Osteoblast (primary cell): Measurements from ENCODE around the gene GALNT10. TPM values are rescaled to one million over a fixed set of nuclear protein-coding genes. Genes with fewer than 3 reads are reported as not detected.

Experiments
- DNase-seq: peaks from one replicate; pipeline ENCODE4 v3.0.0; 2011; ENCODE audit warnings: low spot score, mixed read lengths; ENCODE audit not compliant: insufficient read length; ENCODE audit errors: missing footprints
- H2AFZ ChIP-seq: 2 replicates; pipeline ENCODE4 v1.6.0; 2011; ENCODE audit warnings: mild to moderate bottlenecking, low read length
- H3K27ac ChIP-seq: 2 replicates; pipeline ENCODE4 v1.5.1; 2011; ENCODE audit warnings: mild to moderate bottlenecking, low read depth, low read length, moderate library complexity
- H3K27me3 ChIP-seq: 2 replicates; pipeline ENCODE4 v1.6.0; 2012; ENCODE audit warnings: mild to moderate bottlenecking, control low read depth, inconsistent platforms, low read length, moderate library complexity; ENCODE audit not compliant: insufficient read depth
- H3K36me3 ChIP-seq: 2 replicates; pipeline ENCODE4 v1.5.1; 2011; ENCODE audit warnings: mild to moderate bottlenecking, low read length, control low read depth, moderate library complexity; ENCODE audit not compliant: insufficient read depth
- H3K4me1 ChIP-seq: 2 replicates; pipeline ENCODE4 v1.5.1; 2011; ENCODE audit warnings: mild to moderate bottlenecking, low read length, control low read depth, moderate library complexity; ENCODE audit not compliant: insufficient read depth
- H3K4me2 ChIP-seq: 2 replicates; pipeline ENCODE4 v1.6.0; 2011; ENCODE audit warnings: mild to moderate bottlenecking, low read length; ENCODE audit not compliant: insufficient read depth
- H3K4me3 ChIP-seq: fragments of 200-600 bp; sonication (generic); 3 replicates; pipeline ENCODE4 v1.5.1; 2012; ENCODE audit warnings: mild to moderate bottlenecking, low read length, inconsistent platforms; ENCODE audit not compliant: insufficient read depth
- H3K79me2 ChIP-seq: 2 replicates; pipeline ENCODE4 v1.6.0; 2012; ENCODE audit warnings: mild to moderate bottlenecking, low read length, control low read depth, inconsistent platforms; ENCODE audit not compliant: insufficient read depth
- H3K9me3 ChIP-seq: 2 replicates; pipeline ENCODE4 v1.5.1; 2011; ENCODE audit warnings: low read depth, low read length, control low read depth
- H4K20me1 ChIP-seq: 2 replicates; pipeline ENCODE4 v1.6.0; 2012; ENCODE audit warnings: mild to moderate bottlenecking, low read length, control low read depth; ENCODE audit not compliant: insufficient read depth
- CTCF ChIP-seq: IDR thresholded peaks from 2 replicates; pipeline ENCODE4 v1.5.1; 2011; ENCODE audit warnings: mild to moderate bottlenecking, low read depth, low read length, moderate library complexity; ENCODE audit errors: extremely low read depth
- total RNA-seq: library from RNA; depleted of rRNA; stranded (reverse); fragments of >200 nt; gene quantifications from 2 replicates; pipeline ENCODE4 v1.2.3, GENCODE V29; 2012

Gene GALNT10
- total RNA-seq, 1 donor, result 62.2 TPM

GRCh38 chr5:154396128-154396527, 205.6 kb downstream of the GALNT10 start:
- Histone ChIP-seq H3K9me3 (no peaks in the 10 kb centered on the region), H3K27ac (no peak overlapping the region), H3K4me1 (no peaks in the 10 kb centered on the region), H2AFZ (no peak overlapping the region), H3K4me2 (no peak overlapping the region), H3K27me3 (no peaks in the 10 kb centered on the region), H3K4me3 (no peak overlapping the region), H3K36me3 (peaks cover 33% of the 10 kb centered on the region), H4K20me1 (peaks cover 3% of the 10 kb centered on the region), H3K79me2 (no peaks in the 10 kb centered on the region)
- no peak for DNase-seq
- no peak for TF ChIP-seq CTCF

GRCh38 chr5:154397652-154398406, 207.3 kb downstream of the GALNT10 start:
- no peak for TF ChIP-seq CTCF
- H3K27ac ChIP-seq, result no peak overlapping the region
- peaks cover 27% of the 10 kb centered on the region for H3K36me3 ChIP-seq
- no peaks in the 10 kb centered on the region for H3K9me3 ChIP-seq
- no peak overlapping the region for H2AFZ ChIP-seq
- no peaks in the 10 kb centered on the region for H3K79me2 ChIP-seq
- no peak for DNase-seq
- peaks cover 3% of the 10 kb centered on the region for H4K20me1 ChIP-seq
- no peaks in the 10 kb centered on the region for H3K27me3 ChIP-seq
- H3K4me3 ChIP-seq, result no peak overlapping the region
- no peak overlapping the region for H3K4me2 ChIP-seq
- H3K4me1 ChIP-seq, result no peaks in the 10 kb centered on the region

- Histone ChIP-seq H2AFZ (no peak overlapping the region), H3K27ac (no peak overlapping the region), H3K4me2 (no peak overlapping the region), H3K9me3 (no peaks in the 10 kb centered on the region), H3K4me1 (peaks cover 9% of the 10 kb centered on the region), H3K4me3 (no peak overlapping the region), H3K79me2 (no peaks in the 10 kb centered on the region), H4K20me1 (peaks cover 3% of the 10 kb centered on the region), H3K27me3 (no peaks in the 10 kb centered on the region), H3K36me3 (peaks cover 15% of the 10 kb centered on the region)
- TF ChIP-seq CTCF, result no peak
- no peak for DNase-seq
Observed at GRCh38 chr5:154400678-154401077, 210.1 kb downstream of the GALNT10 start.

- Histone ChIP-seq H2AFZ (no peak overlapping the region), H4K20me1 (no peaks in the 10 kb centered on the region), H3K79me2 (no peaks in the 10 kb centered on the region), H3K4me2 (no peak overlapping the region), H3K4me3 (no peak overlapping the region), H3K9me3 (no peaks in the 10 kb centered on the region), H3K4me1 (peaks cover 15% of the 10 kb centered on the region), H3K36me3 (peaks cover 15% of the 10 kb centered on the region), H3K27me3 (no peaks in the 10 kb centered on the region), H3K27ac (no peak overlapping the region)
- no peak for DNase-seq
- no peak for TF ChIP-seq CTCF
Observed at GRCh38 chr5:154401355-154401754, 210.8 kb downstream of the GALNT10 start.
